ENCODE results near the gene UQCC2.
A peak's percentile ranks its signal among the peaks of the same experiment; 100 is the strongest.

The UQCC2 gene

DNA sequence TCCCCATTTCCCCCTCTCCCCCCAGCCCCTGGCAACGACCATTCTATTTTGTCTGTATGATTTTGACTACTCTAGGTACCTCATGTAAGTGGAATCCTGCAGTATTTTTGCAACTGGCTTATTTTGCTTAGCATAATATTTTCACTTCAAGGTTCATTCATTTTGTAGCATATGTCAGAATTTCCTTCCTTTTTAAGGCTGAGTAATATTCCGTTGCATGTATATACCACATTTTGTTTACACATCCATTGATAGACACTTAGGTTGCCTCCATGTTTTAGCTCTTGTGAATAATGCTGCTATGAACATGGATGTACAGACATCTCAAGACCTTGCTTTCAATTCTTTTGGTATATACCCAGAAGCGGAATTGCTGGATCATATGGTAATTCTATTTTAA is 1.4 kb upstream of the UQCC2 start:
- no peak for TF ChIP-seq ZNF274 (IDR thresholded peaks at IDR 0.05; ENCODE audit: low read depth, low read length)
- no peak overlapping the region for H3K4me3 ChIP-seq (ENCODE audit: low read length)

DNA sequence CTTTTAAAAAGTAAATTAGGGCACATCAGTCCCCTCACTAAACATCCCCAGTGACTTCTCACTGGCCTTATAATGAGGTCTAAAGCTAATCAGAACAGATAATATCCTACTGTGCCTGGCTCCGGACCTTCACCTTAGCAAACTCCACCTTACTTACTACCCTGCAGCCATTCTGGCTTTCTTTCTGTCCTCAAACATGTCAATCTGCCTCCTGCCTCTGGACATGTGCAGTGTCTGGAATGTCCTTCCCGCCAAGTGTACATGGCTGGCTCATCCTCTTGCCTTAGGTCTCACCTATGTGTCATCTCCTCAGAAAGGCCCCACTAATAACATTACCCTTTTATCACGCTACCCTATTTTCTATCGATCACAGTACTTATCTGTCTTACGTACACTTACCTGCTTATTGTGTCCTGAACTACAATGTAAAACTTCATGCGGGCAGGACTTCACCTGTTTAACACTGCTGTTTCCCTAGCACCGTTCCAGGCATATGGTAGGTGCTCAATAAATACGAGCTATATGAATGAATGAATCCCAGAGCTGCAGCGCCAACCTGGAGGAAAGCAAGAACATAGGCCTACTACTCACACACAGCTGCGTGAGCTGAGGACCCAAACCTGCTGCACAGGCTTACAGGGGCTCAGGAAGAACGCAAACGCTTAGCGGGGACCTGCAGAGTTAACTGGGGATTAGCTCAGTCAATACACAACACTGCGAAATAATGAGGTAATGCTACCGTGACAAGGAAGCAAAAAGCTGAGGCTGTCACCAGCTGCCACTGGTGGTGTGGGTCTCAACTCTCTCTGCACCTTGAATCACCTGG is 991 bp downstream of the UQCC2 start:
- no peak for TF ChIP-seq ZNF274 (IDR thresholded peaks at IDR 0.05; ENCODE audit: low read depth, low read length)
- H3K4me3 ChIP-seq (ENCODE audit: low read length), result peak overlapping the region; percentile 71

DNA sequence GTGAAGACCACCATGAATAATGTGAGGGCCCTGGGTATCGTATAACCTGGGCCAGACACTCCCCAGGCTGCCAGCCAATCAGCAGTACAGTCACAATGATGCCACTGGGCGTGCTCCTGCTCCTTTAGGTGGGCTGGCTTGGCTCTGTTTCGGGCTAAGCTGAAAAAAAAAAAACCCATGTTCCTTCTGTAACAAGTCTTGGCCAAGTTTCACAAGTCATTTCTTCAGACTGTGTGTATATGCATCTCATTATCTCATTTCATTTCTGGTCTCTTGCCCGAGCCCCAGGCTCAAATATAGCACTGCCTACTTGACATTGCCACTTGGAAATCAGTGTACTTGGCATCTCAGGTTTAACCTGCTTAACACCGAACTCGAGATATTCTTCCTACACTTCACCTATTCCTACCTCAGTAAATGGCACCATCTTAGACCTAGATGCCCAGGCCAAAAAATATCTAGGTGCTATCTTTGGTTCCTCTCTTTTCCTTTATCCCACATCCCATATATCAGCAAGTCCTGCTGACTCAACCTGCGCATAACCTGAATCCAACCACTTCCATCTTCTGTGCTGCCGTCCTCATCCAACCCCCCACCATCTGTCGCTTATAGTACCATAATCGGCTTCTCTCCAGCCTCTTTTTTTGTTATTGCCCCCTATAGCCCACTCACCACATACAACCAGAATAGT is 1.8 kb downstream of the UQCC2 start:
- no peak overlapping the region; the same call in 1 of the 2 replicates for H3K4me3 ChIP-seq (ENCODE audit: low read length)
- TF ChIP-seq ZNF274 (IDR thresholded peaks at IDR 0.05; ENCODE audit: low read depth, low read length), result no peak

DNA sequence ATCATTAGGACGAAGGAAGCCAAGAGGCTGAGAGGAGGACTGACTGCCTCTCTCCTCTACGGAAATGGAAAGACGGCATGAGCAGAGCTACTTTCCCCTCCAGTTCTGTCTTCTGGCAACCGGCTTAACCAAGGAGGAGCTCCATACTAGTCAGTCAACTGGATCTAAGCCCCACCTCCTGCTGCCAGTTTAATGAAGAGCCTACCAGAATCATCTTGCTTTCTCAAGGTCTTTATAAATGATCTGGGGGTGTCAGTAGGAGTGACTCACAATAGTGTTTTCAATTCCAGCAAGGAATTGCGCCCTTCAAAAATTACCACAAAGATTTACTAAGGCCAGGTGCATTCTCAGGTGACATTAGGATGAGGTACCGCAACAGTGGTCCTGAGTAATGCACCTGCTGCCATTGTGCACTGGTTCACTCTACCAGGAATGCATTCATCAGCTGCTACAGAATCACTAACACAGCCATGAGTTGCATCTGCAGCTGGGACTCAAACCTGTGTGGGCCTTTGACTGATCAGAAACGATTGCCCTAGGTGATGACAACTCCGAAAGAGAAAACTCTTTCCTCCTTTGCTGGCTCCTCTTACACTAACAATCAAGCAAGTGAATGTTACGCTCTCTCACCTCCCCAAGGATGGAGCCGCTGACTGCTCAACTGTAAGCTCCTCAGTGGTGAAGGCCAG is 2.8 kb downstream of the UQCC2 start:
- TF ChIP-seq ZNF274 (IDR thresholded peaks at IDR 0.05; ENCODE audit: low read depth, low read length), result no peak
- H3K4me3 ChIP-seq (ENCODE audit: low read length), result no peak overlapping the region

DNA sequence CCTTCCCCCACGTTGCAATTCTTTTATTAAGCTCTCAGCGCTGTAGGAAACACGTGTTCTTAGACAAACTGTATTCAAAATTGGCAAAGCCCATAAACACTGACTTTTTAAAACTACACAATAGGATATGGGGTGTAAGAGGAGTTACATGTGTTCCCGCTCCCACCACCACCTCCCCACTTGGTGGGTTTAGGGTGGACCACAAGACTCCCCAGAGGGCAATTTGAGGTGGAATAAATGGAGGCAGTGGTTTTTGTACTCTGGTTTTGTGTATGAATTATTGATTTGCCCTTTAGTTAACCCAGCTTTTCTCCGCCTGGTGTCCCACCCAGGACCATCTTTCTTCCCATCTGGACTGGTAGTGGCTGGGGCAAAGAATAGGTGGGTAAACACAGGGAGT is 3.7 kb downstream of the UQCC2 start:
- H3K4me3 ChIP-seq (ENCODE audit: low read length), result no peak overlapping the region
- TF ChIP-seq ZNF274 (IDR thresholded peaks at IDR 0.05; ENCODE audit: low read depth, low read length), result no peak

DNA sequence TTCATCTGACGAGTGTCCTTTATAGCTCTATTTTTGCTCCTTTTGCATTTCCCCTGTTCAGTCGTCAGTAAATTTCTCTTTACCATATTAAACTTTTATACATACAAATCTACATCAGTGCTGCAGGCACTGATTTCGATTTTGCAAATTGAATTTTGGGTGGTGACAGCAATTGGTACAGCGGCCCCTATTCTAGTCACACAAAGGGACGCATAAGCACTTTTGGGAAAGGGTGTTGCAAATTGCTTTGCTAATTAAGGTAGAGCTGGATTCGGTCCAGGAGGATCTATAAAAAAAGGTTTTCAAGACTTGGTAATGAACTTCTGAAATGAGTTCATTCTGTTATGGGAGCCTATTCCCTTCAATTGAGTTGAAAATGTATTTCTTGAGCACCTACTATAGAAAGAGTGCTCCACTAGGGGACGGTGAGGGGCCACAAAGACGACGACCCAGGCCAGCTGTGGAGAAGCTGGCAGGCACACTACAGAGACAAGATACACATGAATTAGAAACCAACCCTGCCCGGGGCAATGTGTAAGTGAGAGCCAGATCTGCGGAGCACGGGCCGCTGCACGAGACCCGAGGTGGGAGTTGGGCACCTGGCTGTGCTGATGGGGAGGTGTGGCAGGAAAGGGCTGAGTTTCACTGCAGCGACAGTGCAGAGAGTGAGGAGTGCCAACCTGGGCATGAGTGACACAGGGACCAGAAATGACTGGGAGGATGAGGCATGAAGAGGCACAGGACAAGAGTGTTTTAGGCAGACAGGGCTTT is 5.4 kb downstream of the UQCC2 start:
- TF ChIP-seq ZNF274 (IDR thresholded peaks at IDR 0.05; ENCODE audit: low read depth, low read length), result no peak
- H3K4me3 ChIP-seq (ENCODE audit: low read length), result no peak overlapping the region

DNA sequence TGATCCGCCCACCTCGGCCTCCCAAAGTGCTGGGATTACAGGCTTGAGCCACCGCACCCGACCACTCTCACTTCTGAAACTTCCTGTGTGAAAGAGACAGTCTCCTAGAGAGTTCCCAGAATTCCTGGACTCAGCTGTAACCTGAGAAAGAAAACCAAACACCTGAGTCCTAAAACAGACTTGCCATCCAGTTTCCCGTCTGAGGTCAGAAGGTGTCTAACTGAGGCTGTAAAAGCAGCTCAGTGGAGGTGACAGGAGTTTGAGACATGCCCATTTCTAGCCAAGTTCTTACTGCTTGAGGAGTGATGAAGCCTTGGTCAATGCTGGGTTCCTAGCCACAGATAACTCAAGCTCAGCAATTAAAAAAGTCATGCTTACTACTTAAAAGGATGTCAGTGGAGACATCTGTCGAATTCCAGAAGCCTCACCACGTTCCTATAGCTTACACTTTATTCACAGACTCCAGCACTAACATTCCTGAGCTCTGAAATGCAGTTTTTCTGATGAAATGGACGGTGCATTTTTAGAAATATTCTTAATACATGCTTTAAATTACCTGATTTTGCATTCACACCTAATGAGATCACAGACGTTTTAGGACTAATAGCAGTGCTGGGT is 6.1 kb downstream of the UQCC2 start:
- H3K4me3 ChIP-seq (ENCODE audit: low read length), result no peak overlapping the region
- TF ChIP-seq ZNF274 (IDR thresholded peaks at IDR 0.05; ENCODE audit: low read depth, low read length), result no peak

DNA sequence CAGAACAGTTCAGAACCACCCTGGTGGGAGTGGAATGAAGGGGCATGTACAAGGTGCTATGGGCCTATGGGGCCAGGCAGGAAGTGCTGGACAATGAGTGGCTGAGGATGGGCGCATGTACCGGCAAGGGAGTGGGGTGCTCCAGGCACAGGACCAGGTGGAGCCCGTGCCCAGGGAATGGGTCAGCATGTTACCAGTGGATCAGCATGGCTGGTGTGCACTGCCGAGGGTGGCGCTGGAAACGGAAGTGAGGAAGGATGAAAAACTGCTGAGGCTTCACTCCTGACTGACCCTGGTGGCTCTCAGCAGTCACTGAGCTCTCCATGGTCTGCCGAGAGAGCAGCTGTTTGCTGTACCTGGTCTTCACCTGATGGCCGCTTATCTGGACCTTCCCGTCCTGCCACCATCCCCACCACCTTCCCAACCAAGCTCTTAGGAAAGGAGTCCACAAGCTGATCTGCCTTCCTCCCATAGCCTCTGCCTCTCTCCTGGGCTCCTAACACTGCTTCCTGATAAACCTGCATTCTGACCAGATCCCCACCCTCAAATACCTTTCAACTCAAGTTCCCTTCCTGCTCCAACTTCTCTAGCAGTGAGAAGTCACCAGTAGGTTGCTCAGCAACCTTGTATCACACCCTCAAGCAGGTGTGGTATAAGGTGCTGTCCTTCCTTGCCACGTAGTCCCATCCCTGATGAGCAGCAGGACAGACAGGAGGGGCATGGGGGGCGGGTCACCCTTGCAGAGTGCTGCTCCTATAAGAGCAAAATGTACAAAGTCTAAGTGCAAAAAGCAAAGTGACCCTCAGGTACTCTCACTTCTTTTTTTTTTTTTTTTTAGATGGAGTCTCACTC is 7.1 kb downstream of the UQCC2 start:
- no peak for TF ChIP-seq ZNF274 (IDR thresholded peaks at IDR 0.05; ENCODE audit: low read depth, low read length)
- H3K4me3 ChIP-seq (ENCODE audit: low read length), result no peak overlapping the region

DNA sequence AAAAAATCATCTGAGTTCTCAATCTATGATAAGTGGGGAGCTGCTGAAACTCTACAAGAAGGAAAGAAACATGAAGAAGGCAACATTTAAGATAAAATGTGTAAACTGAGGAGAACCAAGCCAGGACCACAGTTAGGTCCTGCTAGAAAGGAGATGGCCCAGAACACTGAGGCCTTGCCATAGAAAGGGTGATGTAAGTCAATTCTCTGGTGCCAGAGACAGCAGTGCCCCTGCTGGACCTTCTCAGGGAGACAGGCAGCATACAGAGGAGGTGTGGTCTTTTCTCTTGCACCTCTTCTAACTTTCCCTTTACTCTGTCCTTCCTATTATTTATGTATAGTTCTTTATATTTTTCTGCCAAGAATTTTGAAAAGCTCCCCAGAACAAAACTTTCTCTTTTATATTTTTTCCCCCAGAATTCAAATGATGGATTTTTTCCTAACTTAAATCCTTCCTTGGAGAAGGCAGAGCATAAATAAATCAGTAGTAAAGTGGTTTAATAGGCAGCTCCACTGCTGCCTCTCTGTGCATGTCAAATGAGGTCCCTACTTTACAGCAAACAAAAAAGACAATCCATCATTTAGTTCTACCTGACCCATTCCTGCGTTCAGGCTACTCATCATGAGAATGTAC is 9.0 kb downstream of the UQCC2 start:
- H3K4me3 ChIP-seq (ENCODE audit: low read length), result no peak overlapping the region
- no peak for TF ChIP-seq ZNF274 (IDR thresholded peaks at IDR 0.05; ENCODE audit: low read depth, low read length)

DNA sequence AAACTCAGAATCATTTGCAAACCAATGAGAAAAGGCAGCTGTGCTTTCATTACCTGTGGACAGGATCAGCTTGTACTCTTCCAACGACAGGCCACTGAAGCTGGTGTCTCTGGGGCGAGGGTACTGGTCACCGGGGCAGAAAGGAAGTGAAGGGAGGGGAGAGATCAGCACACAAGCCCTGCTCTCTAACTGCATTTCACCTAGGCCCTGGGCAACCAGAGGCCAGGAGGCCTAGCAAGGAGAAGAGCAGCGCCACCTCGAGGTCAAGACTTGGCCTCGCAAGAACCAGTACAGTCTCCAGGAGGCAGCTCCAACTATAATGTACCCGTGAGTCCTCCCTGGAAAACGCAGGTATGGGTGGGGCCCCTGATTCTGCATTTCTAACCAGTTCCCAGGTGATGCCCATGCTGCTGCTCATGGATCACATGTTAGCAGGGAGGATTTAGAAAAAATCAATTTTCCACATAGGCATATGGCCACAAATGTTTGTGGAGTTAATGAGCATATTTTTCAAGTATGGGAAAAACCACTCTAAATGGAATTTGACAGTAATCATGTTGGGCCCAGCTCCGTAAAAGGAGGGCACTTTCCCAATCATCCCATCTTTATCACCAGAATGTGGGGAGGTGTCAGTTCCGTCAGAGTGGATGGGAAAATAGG is 11.0 kb downstream of the UQCC2 start:
- no peak overlapping the region for H3K4me3 ChIP-seq (ENCODE audit: low read length)
- TF ChIP-seq ZNF274 (IDR thresholded peaks at IDR 0.05; ENCODE audit: low read depth, low read length), result no peak

DNA sequence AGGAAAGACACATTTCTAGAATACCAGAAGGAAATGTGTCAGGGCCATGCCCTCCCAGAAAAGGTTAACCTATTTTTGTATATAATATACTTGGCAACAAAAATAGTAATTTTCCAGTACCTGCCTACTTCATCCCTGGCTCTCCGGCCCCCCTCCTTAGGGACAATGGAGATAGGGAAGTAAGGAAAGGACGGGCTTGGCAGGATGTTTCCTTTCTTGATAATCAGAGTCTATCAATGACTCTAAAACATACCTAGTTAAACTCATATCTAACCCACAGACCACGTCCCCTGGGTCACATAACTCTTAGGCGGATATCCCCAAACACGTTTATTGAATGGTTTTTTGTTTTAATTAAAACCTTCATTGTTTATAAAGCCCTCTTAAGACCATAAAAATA is 11.8 kb downstream of the UQCC2 start:
- no peak overlapping the region for H3K4me3 ChIP-seq (ENCODE audit: low read length)
- TF ChIP-seq ZNF274 (IDR thresholded peaks at IDR 0.05; ENCODE audit: low read depth, low read length), result no peak

DNA sequence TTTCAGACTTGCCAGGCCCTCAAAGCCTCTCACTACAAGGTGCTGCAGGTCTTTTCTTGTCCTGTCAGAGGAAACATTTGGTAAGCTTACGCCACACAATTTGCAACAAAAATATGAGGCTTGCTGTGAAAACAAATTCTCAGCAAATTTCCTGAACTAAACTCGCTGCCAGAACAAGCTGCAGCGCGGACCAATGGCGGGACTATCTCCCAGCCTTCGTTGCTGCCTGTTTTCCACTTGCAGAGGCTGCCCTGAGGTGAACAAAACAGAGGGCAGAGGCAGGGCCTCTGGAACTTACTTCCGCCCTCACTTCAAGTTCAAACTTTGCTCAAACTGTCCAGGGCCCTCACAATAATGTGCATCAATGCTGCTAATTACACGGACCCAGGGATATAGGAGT is 12.4 kb downstream of the UQCC2 start:
- TF ChIP-seq ZNF274 (IDR thresholded peaks at IDR 0.05; ENCODE audit: low read depth, low read length), result no peak
- no peak overlapping the region for H3K4me3 ChIP-seq (ENCODE audit: low read length)

Data from GM08714 (cell line).